ENCODE data around the gene PPM1J. TPM values are rescaled to one million over a fixed set of nuclear protein-coding genes. Genes with fewer than 3 reads are reported as not detected.

PPM1J gene
- total and polyA plus RNA-seq, 2 of the 8 experiments (the other 6 are each of a cell fraction or from before 2014, with no cell fraction given) = 19.4 to 31.6 TPM

DNA sequence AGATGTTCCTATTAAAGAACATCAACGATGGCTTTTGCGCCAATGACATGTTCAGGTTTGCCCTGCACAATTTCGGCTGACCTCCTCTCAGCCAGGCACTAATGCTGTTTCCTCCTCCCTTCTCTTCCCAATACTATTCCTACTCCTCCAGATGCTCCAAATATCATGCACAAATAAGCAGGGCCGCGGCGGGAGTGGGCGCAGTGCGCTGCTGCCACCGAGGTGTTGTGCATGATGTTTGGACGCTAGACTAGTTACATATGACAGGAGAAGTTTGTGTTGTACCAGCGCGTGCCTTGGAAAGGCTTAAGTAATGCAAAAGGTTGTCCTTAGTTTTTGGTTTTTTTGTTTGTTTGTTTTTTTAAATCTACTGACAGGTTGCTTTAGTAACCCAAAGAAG lies 33.3 kb upstream of the PPM1J start:
- FAIRE-seq (no peak), DNase-seq (ENCODE audit: low read depth in 1 of 2, low spot score in 2 of 2) (no peak)
- no peak overlapping the region for H3K4me3 ChIP-seq (ENCODE audit: extremely low read depth in 1 of 4, insufficient read depth in 2 of 4, low read depth in 3 of 4, low read length in 4 of 4)
- WGBS, 2 experiments (ENCODE audit: extremely low coverage in 1 of 2, insufficient coverage in 1 of 2, insufficient read length in 1 of 2, insufficient replicate concordance in 2 of 2, low coverage in 1 of 2, low lambda C conversion rate in 2 of 2, missing lambda C conversion rate in 1 of 2) = 97% methylated on average over 12 of the region's 12 CpGs; no CpG with 5 or more reads in 1 of the 2 experiments
- H3K9ac ChIP-seq (replicated peaks in 1 of 4; ENCODE audit: extremely low read depth in 1 of 4, low read depth in 3 of 4, low read length in 3 of 4) = no peak overlapping the region
- H2AK5ac ChIP-seq (ENCODE audit: low read depth, low read length) = no peak overlapping the region
- no peak overlapping the region for H3K27ac ChIP-seq (ENCODE audit: low read depth, low read length)
- no peak overlapping the region for H2BK5ac ChIP-seq (ENCODE audit: low read depth, low read length)
- H3K79me1 ChIP-seq (ENCODE audit: low read depth, low read length) = no peaks in the 10 kb centered on the region
- peaks cover 6 to 23% (median 21%) of the 10 kb centered on the region in 4 experiments for H3K27me3 ChIP-seq (replicated peaks in 1 of 4; ENCODE audit: control insufficient read depth in 3 of 4, extremely low read depth in 1 of 4, insufficient read depth in 3 of 4, low read length in 3 of 4)
- no peak overlapping the region for H2BK120ac ChIP-seq (replicated peaks; ENCODE audit: low read depth, low read length)
- no peaks in the 10 kb centered on the region for H3K79me2 ChIP-seq (ENCODE audit: control insufficient read depth in 1 of 2, insufficient read depth in 2 of 2, low read length in 2 of 2)
- CTCF ChIA-PET (ENCODE audit: partially characterized antibody) = interaction anchor here (7.4 kb wide), 1 partner anchor 33 kb away, joined by 58 read pairs; the partner anchor contains the start of gene PPM1J
- H3K4ac ChIP-seq (replicated peaks; ENCODE audit: insufficient read length, low read depth, low read length) = no peak overlapping the region
- H2AFZ ChIP-seq (ENCODE audit: low read length) = no peak overlapping the region
- H2BK15ac ChIP-seq (ENCODE audit: low read length) = no peak overlapping the region
- no peak overlapping the region for H2BK20ac ChIP-seq (ENCODE audit: low read length)
- H3K36me3 ChIP-seq (ENCODE audit: control insufficient read depth in 2 of 4, insufficient read depth in 4 of 4, low read length in 3 of 4) = no peaks in the 10 kb centered on the region
- no peak overlapping the region for H3K56ac ChIP-seq (replicated peaks; ENCODE audit: insufficient read length, low read depth, low read length)
- POLR2A ChIA-PET (ENCODE audit: partially characterized antibody) = no interaction called here
- no peak overlapping the region for H4K91ac ChIP-seq (replicated peaks; ENCODE audit: insufficient read length, low read length)
- no peak overlapping the region for H3K4me2 ChIP-seq (ENCODE audit: insufficient read depth in 1 of 2, low read depth in 2 of 2, low read length in 2 of 2)
- H3K18ac ChIP-seq (ENCODE audit: extremely low read depth, low read length) = no peak overlapping the region
- no peaks in the 10 kb centered on the region for H4K20me1 ChIP-seq (replicated peaks in 1 of 2; ENCODE audit: control insufficient read depth in 1 of 2, insufficient read depth in 2 of 2, low read length in 2 of 2)
- H4K5ac ChIP-seq (ENCODE audit: insufficient read length, low read depth, low read length) = no peak overlapping the region
- H3K23me2 ChIP-seq (ENCODE audit: low read depth, low read length) = peaks cover 10% of the 10 kb centered on the region; the same call in 1 of the 2 replicates
- H4K8ac ChIP-seq (ENCODE audit: extremely low read depth, insufficient read depth, low read length) = no peak overlapping the region
- no peak overlapping the region for H3K14ac ChIP-seq (ENCODE audit: insufficient read length)
- H3K23ac ChIP-seq (ENCODE audit: insufficient read length) = no peak overlapping the region
- H3K9me3 ChIP-seq (ENCODE audit: insufficient read depth in 2 of 2, low read depth in 1 of 2, low read length in 1 of 2) = peaks cover 0 to 4% of the 10 kb centered on the region in 2 experiments; a peak in 1 of 4 replicates
- no peak overlapping the region for H2BK12ac ChIP-seq (ENCODE audit: low read depth, low read length)
- peaks cover 0 to 7% (median 4%) of the 10 kb centered on the region in 4 experiments; a peak in 4 of 7 replicates for H3K4me1 ChIP-seq (replicated peaks in 1 of 4; ENCODE audit: control insufficient read depth in 3 of 4, insufficient read depth in 4 of 4, low read length in 3 of 4)
- TF ChIP-seq RAD21 (IDR thresholded peaks at IDR 0.05 in 1 of 2, conservative IDR thresholded peaks at IDR 0.05 in 1 of 2; ENCODE audit: low read depth in 2 of 2, low read length in 2 of 2) (no peak), SIX5 (IDR thresholded peaks at IDR 0.05; ENCODE audit: low read depth, low read length) (no peak), EZH2 (IDR thresholded peaks at IDR 0.05; ENCODE audit: low read depth, low read length, severe bottlenecking) (no peak), ZNF274 (IDR thresholded peaks at IDR 0.05; ENCODE audit: borderline replicate concordance, extremely low read depth, low read length) (no peak)
- TF ChIP-seq, protein P1, sequence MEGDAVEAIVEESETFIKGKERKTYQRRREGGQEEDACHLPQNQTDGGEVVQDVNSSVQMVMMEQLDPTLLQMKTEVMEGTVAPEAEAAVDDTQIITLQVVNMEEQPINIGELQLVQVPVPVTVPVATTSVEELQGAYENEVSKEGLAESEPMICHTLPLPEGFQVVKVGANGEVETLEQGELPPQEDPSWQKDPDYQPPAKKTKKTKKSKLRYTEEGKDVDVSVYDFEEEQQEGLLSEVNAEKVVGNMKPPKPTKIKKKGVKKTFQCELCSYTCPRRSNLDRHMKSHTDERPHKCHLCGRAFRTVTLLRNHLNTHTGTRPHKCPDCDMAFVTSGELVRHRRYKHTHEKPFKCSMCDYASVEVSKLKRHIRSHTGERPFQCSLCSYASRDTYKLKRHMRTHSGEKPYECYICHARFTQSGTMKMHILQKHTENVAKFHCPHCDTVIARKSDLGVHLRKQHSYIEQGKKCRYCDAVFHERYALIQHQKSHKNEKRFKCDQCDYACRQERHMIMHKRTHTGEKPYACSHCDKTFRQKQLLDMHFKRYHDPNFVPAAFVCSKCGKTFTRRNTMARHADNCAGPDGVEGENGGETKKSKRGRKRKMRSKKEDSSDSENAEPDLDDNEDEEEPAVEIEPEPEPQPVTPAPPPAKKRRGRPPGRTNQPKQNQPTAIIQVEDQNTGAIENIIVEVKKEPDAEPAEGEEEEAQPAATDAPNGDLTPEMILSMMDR (IDR thresholded peaks at IDR 0.05; ENCODE audit: control extremely low read depth in 1 of 3, insufficient read depth in 1 of 3, low read depth in 1 of 3, low read length in 3 of 3) = no peak
- TF ChIP-seq, protein P2, sequence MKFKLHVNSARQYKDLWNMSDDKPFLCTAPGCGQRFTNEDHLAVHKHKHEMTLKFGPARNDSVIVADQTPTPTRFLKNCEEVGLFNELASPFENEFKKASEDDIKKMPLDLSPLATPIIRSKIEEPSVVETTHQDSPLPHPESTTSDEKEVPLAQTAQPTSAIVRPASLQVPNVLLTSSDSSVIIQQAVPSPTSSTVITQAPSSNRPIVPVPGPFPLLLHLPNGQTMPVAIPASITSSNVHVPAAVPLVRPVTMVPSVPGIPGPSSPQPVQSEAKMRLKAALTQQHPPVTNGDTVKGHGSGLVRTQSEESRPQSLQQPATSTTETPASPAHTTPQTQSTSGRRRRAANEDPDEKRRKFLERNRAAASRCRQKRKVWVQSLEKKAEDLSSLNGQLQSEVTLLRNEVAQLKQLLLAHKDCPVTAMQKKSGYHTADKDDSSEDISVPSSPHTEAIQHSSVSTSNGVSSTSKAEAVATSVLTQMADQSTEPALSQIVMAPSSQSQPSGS (IDR thresholded peaks at IDR 0.05; ENCODE audit: low read length) = no peak
- TF ChIP-seq, protein P3, sequence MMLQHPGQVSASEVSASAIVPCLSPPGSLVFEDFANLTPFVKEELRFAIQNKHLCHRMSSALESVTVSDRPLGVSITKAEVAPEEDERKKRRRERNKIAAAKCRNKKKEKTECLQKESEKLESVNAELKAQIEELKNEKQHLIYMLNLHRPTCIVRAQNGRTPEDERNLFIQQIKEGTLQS (IDR thresholded peaks at IDR 0.05; ENCODE audit: insufficient read depth, low read depth, low read length) = no peak

Data from H1 (cell line).